Measurements from ENCODE around the gene ADAMTS7. TPM values are rescaled to one million over a fixed set of nuclear protein-coding genes. Genes with fewer than 3 reads are reported as not detected.
A peak's percentile ranks its signal among the peaks of the same experiment; 100 is the strongest.
"Not testable (repeated sequence)": the region's sequence is repeated elsewhere in the genome, so short reads cannot be mapped to it uniquely, and the experiment has no call there.

The ADAMTS7 gene
- total and polyA plus RNA-seq, 2 of the 4 experiments (the other 2 are of a cell fraction): 1.4 to 12.6 TPM

DNA sequence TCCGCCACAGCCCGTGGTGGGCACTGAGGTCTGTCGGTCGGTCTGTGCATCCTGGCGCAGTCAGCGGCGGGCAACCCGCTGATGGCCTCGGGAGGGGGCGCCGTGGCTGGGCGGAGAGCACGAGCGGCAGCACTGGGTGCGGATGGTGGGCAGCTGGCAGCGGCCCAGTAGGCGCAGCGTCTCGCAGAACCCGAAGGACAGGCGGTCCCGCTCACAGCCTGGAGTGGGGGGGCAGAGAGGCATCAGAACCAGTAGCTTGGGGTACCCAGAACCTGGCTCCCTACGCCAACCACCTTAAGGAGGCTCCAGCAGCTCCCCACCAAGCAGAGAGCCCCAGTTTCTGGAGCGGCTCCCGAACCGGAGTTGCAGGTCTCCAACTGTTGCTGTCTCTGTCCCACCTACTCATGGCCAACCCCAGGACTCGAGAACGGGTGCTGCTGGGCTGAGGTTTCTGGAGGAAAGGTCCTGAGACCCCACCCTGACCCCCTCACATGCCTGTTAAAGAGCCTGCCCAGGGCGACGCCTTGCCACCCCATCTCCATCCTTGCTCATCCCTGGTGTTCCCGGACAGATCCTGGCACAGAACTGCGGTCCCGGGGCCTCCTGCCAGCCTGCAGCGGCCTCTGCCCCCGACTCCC, 51.8 kb downstream of the ADAMTS7 start:
- BruUV-seq (replicated peaks); H4K20me1 ChIP-seq (ENCODE audit: insufficient read depth, low read length); dilution Hi-C loops (cut with HindIII; ENCODE audit: low sequenced_read_pairs, unreplicated experiment); H3K9ac ChIP-seq (ENCODE audit: low read depth, low read length); H2AK5ac ChIP-seq (ENCODE audit: low read depth, low read length); H3K23ac ChIP-seq (ENCODE audit: low read depth, low read length); H3K27me3 ChIP-seq (ENCODE audit: control insufficient read depth, insufficient read depth, low read length); DNase-seq; H2BK5ac ChIP-seq (ENCODE audit: low read depth, low read length, poor library complexity, severe bottlenecking); H4K91ac ChIP-seq (ENCODE audit: insufficient read depth, low read depth, low read length); intact Hi-C loops (cut with micrococcal nuclease); H2BK15ac ChIP-seq (ENCODE audit: low read depth, low read length); H2BK120ac ChIP-seq (ENCODE audit: low read depth, low read length); CTCF ChIA-PET; H3K56ac ChIP-seq (ENCODE audit: extremely low read depth, insufficient read depth, low read length); H3K14ac ChIP-seq (replicated peaks; ENCODE audit: low read depth, low read length); POLR2A ChIA-PET (ENCODE audit: unreplicated experiment); H3K36me3 ChIP-seq (ENCODE audit: control insufficient read depth, insufficient read depth, low read length); H2BK20ac ChIP-seq (ENCODE audit: low read depth, low read length); ATAC-seq (ENCODE audit: low read depth); in situ Hi-C loops (cut with MboI; ENCODE audit: low sequenced_read_pairs); H3K9me3 ChIP-seq (ENCODE audit: control insufficient read depth, insufficient read depth, low read length); H2AFZ ChIP-seq (replicated peaks; ENCODE audit: low read length, poor library complexity); H3K4me3 ChIP-seq (ENCODE audit: insufficient read depth, low read depth, low read length); H3K4me2 ChIP-seq (ENCODE audit: low read depth, low read length); H3K18ac ChIP-seq (ENCODE audit: low read depth, low read length); H4K5ac ChIP-seq (ENCODE audit: low read depth, low read length); H2AK9ac ChIP-seq (replicated peaks; ENCODE audit: low read depth, low read length, poor library complexity); H3K79me1 ChIP-seq (ENCODE audit: low read depth in 1 of 2, low read length in 2 of 2); H3K9me1 ChIP-seq (ENCODE audit: insufficient read depth, low read length); H3K4ac ChIP-seq (ENCODE audit: low read depth, low read length): not testable (repeated sequence)
- H3K4me1 ChIP-seq (ENCODE audit: control insufficient read depth, insufficient read depth, low read length): peaks cover 18% of the 10 kb centered on the region
- 89% methylated on average over 6 of the region's 35 CpGs; no CpG with 5 or more reads in 1 of the 2 experiments for WGBS, 2 experiments (ENCODE audit: extremely low coverage in 2 of 2, insufficient read length in 1 of 2)
- H3K27ac ChIP-seq (ENCODE audit: insufficient read depth, low read length): 0 out of 2 replicates have a peak overlapping the region, but pooled peaks have one; percentile 1
- H4K8ac ChIP-seq (ENCODE audit: low read depth in 2 of 2, low read length in 2 of 2): peak overlapping the region in 1 of 2 experiments; percentile 16; a peak in 1 of 4 replicates

DNA sequence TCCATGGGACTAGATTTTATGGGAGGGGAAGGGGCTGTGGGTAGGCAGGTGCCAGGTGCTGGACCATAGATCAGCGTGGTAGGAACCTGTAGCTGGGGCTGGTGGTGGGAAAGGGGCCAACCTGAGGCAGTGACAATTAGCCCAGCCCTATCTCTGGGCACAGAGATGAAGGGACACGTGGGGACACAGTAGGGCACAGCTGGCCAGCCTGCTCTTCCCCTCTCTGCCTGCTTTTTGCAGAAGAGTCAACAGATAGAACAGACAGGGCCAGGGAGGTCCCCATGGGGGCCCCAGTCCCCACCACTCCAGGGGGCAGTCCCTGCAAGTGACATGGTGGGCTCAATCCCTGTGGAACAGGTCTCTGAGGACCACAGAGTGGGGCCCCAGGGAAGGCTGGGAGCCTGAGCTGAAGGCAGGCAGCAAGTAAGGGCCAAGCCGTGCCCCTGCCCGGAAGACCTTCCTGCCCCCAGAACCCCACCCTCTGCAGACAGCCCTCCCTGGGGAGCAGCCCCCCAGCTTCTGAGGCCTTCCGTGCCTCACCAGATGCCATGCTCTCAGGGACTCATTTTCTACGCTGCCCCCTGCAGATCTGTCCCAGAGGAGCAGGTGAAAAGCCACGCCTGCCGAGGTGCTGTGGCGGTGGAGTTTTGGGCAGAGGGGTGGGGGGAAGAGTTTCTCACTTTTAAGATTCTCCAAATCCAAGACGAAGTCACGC, 52.6 kb downstream of the ADAMTS7 start:
- H3K9me1 ChIP-seq (ENCODE audit: insufficient read depth, low read length); CTCF ChIA-PET; H2BK5ac ChIP-seq (ENCODE audit: low read depth, low read length, poor library complexity, severe bottlenecking); H4K8ac ChIP-seq (ENCODE audit: low read depth in 2 of 2, low read length in 2 of 2); H3K36me3 ChIP-seq (ENCODE audit: control insufficient read depth, insufficient read depth, low read length); in situ Hi-C loops (cut with MboI; ENCODE audit: low sequenced_read_pairs); H3K4ac ChIP-seq (ENCODE audit: low read depth, low read length); H4K91ac ChIP-seq (ENCODE audit: insufficient read depth, low read depth, low read length); H2AFZ ChIP-seq (replicated peaks; ENCODE audit: low read length, poor library complexity); BruUV-seq (replicated peaks); POLR2A ChIA-PET (ENCODE audit: unreplicated experiment); H3K18ac ChIP-seq (ENCODE audit: low read depth, low read length); H3K23ac ChIP-seq (ENCODE audit: low read depth, low read length); H3K79me1 ChIP-seq (ENCODE audit: low read depth in 1 of 2, low read length in 2 of 2); DNase-seq; H3K56ac ChIP-seq (ENCODE audit: extremely low read depth, insufficient read depth, low read length); H3K4me3 ChIP-seq (ENCODE audit: insufficient read depth, low read depth, low read length); H2BK120ac ChIP-seq (ENCODE audit: low read depth, low read length); H2BK15ac ChIP-seq (ENCODE audit: low read depth, low read length); H3K9me3 ChIP-seq (ENCODE audit: control insufficient read depth, insufficient read depth, low read length); H2BK20ac ChIP-seq (ENCODE audit: low read depth, low read length); H3K27ac ChIP-seq (ENCODE audit: insufficient read depth, low read length); H4K20me1 ChIP-seq (ENCODE audit: insufficient read depth, low read length); H3K9ac ChIP-seq (ENCODE audit: low read depth, low read length); H3K27me3 ChIP-seq (ENCODE audit: control insufficient read depth, insufficient read depth, low read length); intact Hi-C loops (cut with micrococcal nuclease); H4K5ac ChIP-seq (ENCODE audit: low read depth, low read length); H3K4me2 ChIP-seq (ENCODE audit: low read depth, low read length); H3K14ac ChIP-seq (replicated peaks; ENCODE audit: low read depth, low read length); ATAC-seq (ENCODE audit: low read depth); H2AK9ac ChIP-seq (replicated peaks; ENCODE audit: low read depth, low read length, poor library complexity); dilution Hi-C loops (cut with HindIII; ENCODE audit: low sequenced_read_pairs, unreplicated experiment): not testable (repeated sequence)
- Histone ChIP-seq H2AK5ac (ENCODE audit: low read depth, low read length) (peak overlapping the region; percentile 8; the same call in 1 of the 2 replicates), H3K4me1 (ENCODE audit: control insufficient read depth, insufficient read depth, low read length) (peaks cover 18% of the 10 kb centered on the region)
- WGBS, 2 experiments (ENCODE audit: extremely low coverage in 2 of 2, insufficient read length in 1 of 2): 83% methylated on average over 1 of the region's 11 CpGs; no CpG with 5 or more reads in 1 of the 2 experiments

All from IMR-90 (cell line).